GM23338 (cell line): ENCODE data around the gene APOBR. TPM values are rescaled to one million over a fixed set of nuclear protein-coding genes. Genes with fewer than 3 reads are reported as not detected.

Experiments
- ATAC-seq: fragments of 200-7000 bp; cut with Tn5 transposase; 3 replicates; pipeline ENCODE4 v1.9.1; 2020
- DNase-seq: peaks from one replicate; pipeline ENCODE4 v3.0.0-alpha.2; 2015; ENCODE audit warnings: low spot score
- H2AFZ ChIP-seq: fragments of 200-600 bp; sonication (generic); 2 replicates; pipeline ENCODE4 v1.8.0; 2016; ENCODE audit warnings: antibody characterized with exemption, mild to moderate bottlenecking, moderate library complexity
- H3F3A ChIP-seq: fragments of 200-600 bp; sonication (generic); replicated peaks from 2 replicates; pipeline ENCODE4 v1.8.0; 2017; ENCODE audit warnings: antibody characterized with exemption, mixed run types, low read depth
- H3K27ac ChIP-seq: fragments of 200-600 bp; sonication (generic); 2 replicates; pipeline ENCODE4 v1.6.1; 2016; ENCODE audit warnings: low read depth
- H3K27me3 ChIP-seq: fragments of 200-600 bp; sonication (generic); 2 replicates; pipeline ENCODE4 v1.8.0; 2016; ENCODE audit warnings: mild to moderate bottlenecking, mixed run types, moderate library complexity; ENCODE audit not compliant: insufficient read depth
- H3K36me3 ChIP-seq: fragments of 200-600 bp; sonication (generic); 2 replicates; pipeline ENCODE4 v1.8.0; 2016; ENCODE audit warnings: mild to moderate bottlenecking; ENCODE audit not compliant: insufficient read depth
- H3K4me1 ChIP-seq: fragments of 200-600 bp; sonication (generic); 2 replicates; pipeline ENCODE4 v1.8.0; 2016; ENCODE audit warnings: mild to moderate bottlenecking, moderate library complexity; ENCODE audit not compliant: insufficient read depth
- H3K4me2 ChIP-seq: fragments of 200-600 bp; sonication (generic); 2 replicates; pipeline ENCODE4 v1.7.1; 2017; ENCODE audit warnings: mixed run types
- H3K4me3 ChIP-seq: fragments of 200-600 bp; sonication (generic); 2 replicates; pipeline ENCODE4 v1.6.1; 2016; ENCODE audit warnings: mixed run types
- H3K79me2 ChIP-seq: fragments of 200-600 bp; sonication (generic); replicated peaks from 2 replicates; pipeline ENCODE4 v1.8.0; 2017; ENCODE audit warnings: mild to moderate bottlenecking; ENCODE audit not compliant: insufficient read depth
- H3K9me2 ChIP-seq: fragments of 200-600 bp; sonication (generic); 2 replicates; pipeline ENCODE4 v1.8.0; 2017; ENCODE audit not compliant: insufficient read depth
- H4K20me1 ChIP-seq: fragments of 200-600 bp; sonication (generic); replicated peaks from 2 replicates; pipeline ENCODE4 v1.8.0; 2017; ENCODE audit warnings: mild to moderate bottlenecking; ENCODE audit not compliant: insufficient read depth
- H3K27ac Mint-ChIP-seq: 2 replicates; pipeline ENCODE4 v1.8.0; 2020; ENCODE audit warnings: inconsistent platforms, mild to moderate bottlenecking, moderate library complexity, mixed read lengths
- H3K27me3 Mint-ChIP-seq: 3 replicates; pipeline ENCODE4 v1.8.0; 2022; ENCODE audit warnings: low read depth, mild to moderate bottlenecking, moderate library complexity, mixed read lengths, inconsistent platforms; ENCODE audit not compliant: insufficient read depth, poor library complexity
- H3K36me3 Mint-ChIP-seq: 3 replicates; pipeline ENCODE4 v1.8.0; 2021; ENCODE audit warnings: low read depth, mild to moderate bottlenecking, inconsistent platforms, moderate library complexity, mixed read lengths
- H3K4me1 Mint-ChIP-seq: 3 replicates; pipeline ENCODE4 v1.8.0; 2020; ENCODE audit warnings: mild to moderate bottlenecking, inconsistent platforms, mixed read lengths
- H3K4me3 Mint-ChIP-seq: 3 replicates; pipeline ENCODE4 v1.8.0; 2021; ENCODE audit warnings: moderate library complexity, mild to moderate bottlenecking, inconsistent platforms, mixed read lengths
- H3K9me3 Mint-ChIP-seq: 3 replicates; pipeline ENCODE4 v1.8.0; 2020; ENCODE audit warnings: moderate library complexity, mild to moderate bottlenecking, inconsistent platforms, mixed read lengths
- CREB1 ChIP-seq: fragments of 250-450 bp; sonication (Bioruptor Pico); IDR thresholded peaks from 2 replicates; pipeline ENCODE4 v1.5.0; 2020; ENCODE audit warnings: low read depth, mild to moderate bottlenecking, moderate library complexity
- ETS1 ChIP-seq: IDR thresholded peaks from 2 replicates; pipeline ENCODE4 v1.6.1; 2016; ENCODE audit warnings: antibody characterized with exemption
- EZH2 ChIP-seq: fragments of 200-600 bp; sonication (generic); IDR thresholded peaks from one replicate; pipeline ENCODE4 v1.8.0; 2017; ENCODE audit warnings: antibody characterized with exemption, mild to moderate bottlenecking, low read depth; ENCODE audit not compliant: unreplicated experiment
- EZH2phosphoT487 ChIP-seq: fragments of 200-600 bp; sonication (generic); IDR thresholded peaks from one replicate; pipeline ENCODE4 v1.8.1; 2018; ENCODE audit warnings: antibody characterized with exemption; ENCODE audit not compliant: unreplicated experiment
- POLR2AphosphoS5 ChIP-seq: IDR thresholded peaks from 2 replicates; pipeline ENCODE4 v1.6.1; 2016; ENCODE audit warnings: antibody characterized with exemption, low read depth
- ZNF331 ChIP-seq: fragments of 250-450 bp; sonication (Bioruptor Pico); IDR thresholded peaks from 2 replicates; pipeline ENCODE4 v1.5.0; 2020; ENCODE audit warnings: low read depth, mild to moderate bottlenecking, moderate library complexity
- polyA plus RNA-seq: library from polyadenylated mRNA; unstranded; fragments of >200 nt; fragmentation: Nextera tagmentation; extraction: Ambion mirVana; gene quantifications from 2 replicates; pipeline ENCODE4 v1.2.1, GENCODE V29; 2016
- total RNA-seq: library from RNA; depleted of rRNA; stranded (reverse); fragments of >200 nt; shearing (Covaris generic); gene quantifications from 2 replicates; pipeline ENCODE4 v1.2.3, GENCODE V29; 2014
- TF ChIP-seq, protein P1 (sequence below): fragments of 250-450 bp; sonication (Bioruptor Pico); IDR thresholded peaks from 2 replicates; pipeline ENCODE4 v1.5.0; 2020; ENCODE audit warnings: mild to moderate bottlenecking, moderate library complexity

Gene APOBR
- total and polyA plus RNA-seq, 2 experiments from 2014 or later = 0.07 TPM; not detected in 1

DNA sequence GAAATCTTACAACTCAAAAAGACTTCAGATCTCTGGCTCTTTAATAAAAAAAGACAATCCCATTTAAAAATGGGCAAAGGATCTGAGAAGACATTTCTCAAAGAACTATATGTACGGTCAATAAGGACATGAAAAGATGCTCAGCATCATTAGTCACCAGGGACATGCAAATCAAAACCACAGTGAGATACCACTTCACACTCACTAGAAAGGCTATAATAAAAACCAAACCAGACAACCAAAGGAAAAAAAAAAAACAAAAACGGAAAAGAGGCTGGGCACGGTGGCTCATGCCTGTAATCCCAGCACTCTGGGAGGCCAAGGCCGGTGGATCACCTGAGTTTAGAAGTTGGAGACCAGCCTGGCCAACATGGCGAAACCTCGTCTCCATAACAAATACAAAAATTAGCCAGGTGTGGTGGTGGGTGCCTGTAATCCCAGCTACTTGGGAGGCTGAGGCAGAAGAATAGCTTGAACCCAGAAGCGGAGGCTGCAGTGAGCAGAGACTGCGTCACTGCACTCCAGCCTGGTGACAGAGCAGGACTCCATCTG is 20.7 kb upstream of the APOBR start (continued):
- TF ChIP-seq, protein P1, sequence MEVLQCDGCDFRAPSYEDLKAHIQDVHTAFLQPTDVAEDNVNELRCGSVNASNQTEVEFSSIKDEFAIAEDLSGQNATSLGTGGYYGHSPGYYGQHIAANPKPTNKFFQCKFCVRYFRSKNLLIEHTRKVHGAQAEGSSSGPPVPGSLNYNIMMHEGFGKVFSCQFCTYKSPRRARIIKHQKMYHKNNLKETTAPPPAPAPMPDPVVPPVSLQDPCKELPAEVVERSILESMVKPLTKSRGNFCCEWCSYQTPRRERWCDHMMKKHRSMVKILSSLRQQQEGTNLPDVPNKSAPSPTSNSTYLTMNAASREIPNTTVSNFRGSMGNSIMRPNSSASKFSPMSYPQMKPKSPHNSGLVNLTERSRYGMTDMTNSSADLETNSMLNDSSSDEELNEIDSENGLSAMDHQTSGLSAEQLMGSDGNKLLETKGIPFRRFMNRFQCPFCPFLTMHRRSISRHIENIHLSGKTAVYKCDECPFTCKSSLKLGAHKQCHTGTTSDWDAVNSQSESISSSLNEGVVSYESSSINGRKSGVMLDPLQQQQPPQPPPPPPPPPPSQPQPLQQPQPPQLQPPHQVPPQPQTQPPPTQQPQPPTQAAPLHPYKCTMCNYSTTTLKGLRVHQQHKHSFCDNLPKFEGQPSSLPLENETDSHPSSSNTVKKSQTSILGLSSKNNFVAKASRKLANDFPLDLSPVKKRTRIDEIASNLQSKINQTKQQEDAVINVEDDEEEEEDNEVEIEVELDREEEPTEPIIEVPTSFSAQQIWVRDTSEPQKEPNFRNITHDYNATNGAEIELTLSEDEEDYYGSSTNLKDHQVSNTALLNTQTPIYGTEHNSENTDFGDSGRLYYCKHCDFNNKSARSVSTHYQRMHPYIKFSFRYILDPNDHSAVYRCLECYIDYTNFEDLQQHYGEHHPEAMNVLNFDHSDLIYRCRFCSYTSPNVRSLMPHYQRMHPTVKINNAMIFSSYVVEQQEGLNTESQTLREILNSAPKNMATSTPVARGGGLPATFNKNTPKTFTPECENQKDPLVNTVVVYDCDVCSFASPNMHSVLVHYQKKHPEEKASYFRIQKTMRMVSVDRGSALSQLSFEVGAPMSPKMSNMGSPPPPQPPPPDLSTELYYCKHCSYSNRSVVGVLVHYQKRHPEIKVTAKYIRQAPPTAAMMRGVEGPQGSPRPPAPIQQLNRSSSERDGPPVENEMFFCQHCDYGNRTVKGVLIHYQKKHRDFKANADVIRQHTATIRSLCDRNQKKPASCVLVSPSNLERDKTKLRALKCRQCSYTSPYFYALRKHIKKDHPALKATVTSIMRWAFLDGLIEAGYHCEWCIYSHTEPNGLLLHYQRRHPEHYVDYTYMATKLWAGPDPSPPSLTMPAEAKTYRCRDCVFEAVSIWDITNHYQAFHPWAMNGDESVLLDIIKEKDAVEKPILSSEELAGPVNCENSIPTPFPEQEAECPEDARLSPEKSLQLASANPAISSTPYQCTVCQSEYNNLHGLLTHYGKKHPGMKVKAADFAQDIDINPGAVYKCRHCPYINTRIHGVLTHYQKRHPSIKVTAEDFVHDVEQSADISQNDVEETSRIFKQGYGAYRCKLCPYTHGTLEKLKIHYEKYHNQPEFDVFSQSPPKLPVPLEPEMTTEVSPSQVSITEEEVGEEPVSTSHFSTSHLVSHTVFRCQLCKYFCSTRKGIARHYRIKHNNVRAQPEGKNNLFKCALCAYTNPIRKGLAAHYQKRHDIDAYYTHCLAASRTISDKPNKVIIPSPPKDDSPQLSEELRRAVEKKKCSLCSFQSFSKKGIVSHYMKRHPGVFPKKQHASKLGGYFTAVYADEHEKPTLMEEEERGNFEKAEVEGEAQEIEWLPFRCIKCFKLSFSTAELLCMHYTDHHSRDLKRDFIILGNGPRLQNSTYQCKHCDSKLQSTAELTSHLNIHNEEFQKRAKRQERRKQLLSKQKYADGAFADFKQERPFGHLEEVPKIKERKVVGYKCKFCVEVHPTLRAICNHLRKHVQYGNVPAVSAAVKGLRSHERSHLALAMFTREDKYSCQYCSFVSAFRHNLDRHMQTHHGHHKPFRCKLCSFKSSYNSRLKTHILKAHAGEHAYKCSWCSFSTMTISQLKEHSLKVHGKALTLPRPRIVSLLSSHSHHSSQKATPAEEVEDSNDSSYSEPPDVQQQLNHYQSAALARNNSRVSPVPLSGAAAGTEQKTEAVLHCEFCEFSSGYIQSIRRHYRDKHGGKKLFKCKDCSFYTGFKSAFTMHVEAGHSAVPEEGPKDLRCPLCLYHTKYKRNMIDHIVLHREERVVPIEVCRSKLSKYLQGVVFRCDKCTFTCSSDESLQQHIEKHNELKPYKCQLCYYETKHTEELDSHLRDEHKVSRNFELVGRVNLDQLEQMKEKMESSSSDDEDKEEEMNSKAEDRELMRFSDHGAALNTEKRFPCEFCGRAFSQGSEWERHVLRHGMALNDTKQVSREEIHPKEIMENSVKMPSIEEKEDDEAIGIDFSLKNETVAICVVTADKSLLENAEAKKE (CRISPR knock-in tag) = no peak
- TF ChIP-seq EZH2 (no peak), POLR2AphosphoS5 (no peak), CREB1 (no peak), ZNF331 (no peak), EZH2phosphoT487 (no peak)

DNA sequence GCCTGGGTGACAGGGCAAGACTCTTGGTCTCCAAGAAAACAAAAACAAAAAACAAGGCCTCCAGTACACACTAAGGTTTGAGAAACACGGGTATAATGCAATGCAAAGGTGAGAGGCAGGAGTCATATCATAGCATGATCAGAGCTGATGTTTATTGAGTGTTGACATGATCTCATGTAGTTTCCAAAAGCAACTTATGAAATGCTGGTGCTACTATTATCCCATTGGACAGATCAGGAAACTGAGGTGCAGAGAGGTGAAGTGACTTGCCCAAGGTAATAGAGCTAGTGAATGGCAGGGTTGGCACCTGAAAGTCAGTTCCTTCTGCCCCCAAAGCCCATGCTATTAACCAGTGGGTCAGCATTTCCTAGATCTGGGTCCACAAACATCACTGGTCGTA is 19.2 kb upstream of the APOBR start:
- H3K4me3 ChIP-seq = no peak overlapping the region
- Mint-ChIP-seq H3K36me3 (peaks cover 3% of the 10 kb centered on the region; the same call in 2 of the 3 replicates), H3K27me3 (peaks cover 1% of the 10 kb centered on the region), H3K4me3 (no peak overlapping the region), H3K9me3 (no peaks in the 10 kb centered on the region), H3K27ac (no peak overlapping the region), H3K4me1 (no peaks in the 10 kb centered on the region; the same call in 2 of the 3 replicates)
- H3K36me3 ChIP-seq = no peaks in the 10 kb centered on the region
- ATAC-seq = no peak
- H3K9me2 ChIP-seq = no peaks in the 10 kb centered on the region
- no peak for DNase-seq
- no peak overlapping the region for H3K4me2 ChIP-seq
- no peak overlapping the region for H2AFZ ChIP-seq
- no peaks in the 10 kb centered on the region for H4K20me1 ChIP-seq
- no peaks in the 10 kb centered on the region for H3K79me2 ChIP-seq
- H3K4me1 ChIP-seq = no peaks in the 10 kb centered on the region
- TF ChIP-seq ETS1 (no peak), ZNF331 (no peak)
- no peak overlapping the region for H3K27ac ChIP-seq
- H3F3A ChIP-seq = no peaks in the 10 kb centered on the region
- no peaks in the 10 kb centered on the region for H3K27me3 ChIP-seq
